A549 (cell line): Measurements from ENCODE around the gene DNAJB6. TPM values are rescaled to one million over a fixed set of nuclear protein-coding genes. Genes with fewer than 3 reads are reported as not detected.

Experiments
- ATAC-seq, 2 experiments: fragments of 200-7000 bp in 1 of 2; fragments of >200 bp in 1 of 2; cut with Nextera tagmentation in 1 of 2; cut with Tn5 transposase in 1 of 2; 3 replicates each; pipeline versions ENCODE4 v1.8.0 to v1.9.1; 2018 to 2020; ENCODE audit warnings: mild to moderate bottlenecking in 1 of 2, moderate library complexity in 1 of 2
- CTCF ChIA-PET: fragments of 300-600 bp; sonication (Branson Sonifier 250); formaldehyde crosslinking; extraction: SDS; loops from one replicate; lab custom pipeline; 2021; ENCODE audit warnings: antibody characterized with exemption, inconsistent platforms; lab: Yijun Ruan, JAX
- POLR2A ChIA-PET: fragments of 350-600 bp; formaldehyde crosslinking; extraction: SDS; loops from one replicate; lab custom pipeline; 2021; ENCODE audit warnings: antibody characterized with exemption, inconsistent platforms; lab: Yijun Ruan, JAX
- DNase-seq, 2 experiments: peaks; one replicate each; pipeline versions ENCODE4 v3.0.0 to v3.0.0-alpha.2; 2011 to 2016; ENCODE audit warnings: low read depth in 1 of 2, low spot score in 1 of 2
- FAIRE-seq: peaks from 2 replicates; lab custom pipeline; 2011; peaks lifted over from hg19 to GRCh38; lab: Jason Lieb, UNC
- H3K27ac ChIP-seq, 2 experiments: fragments of >200 bp; sonication (Bioruptor Twin); formaldehyde crosslinking; 3 replicates each; pipeline ENCODE4 v1.5.1; 2016 to 2017
- H3K4me1 ChIP-seq: fragments of >200 bp; sonication (Bioruptor Twin); formaldehyde crosslinking; 3 replicates; pipeline ENCODE4 v1.6.1; 2016
- H3K4me2 ChIP-seq: fragments of >200 bp; sonication (Bioruptor Twin); formaldehyde crosslinking; 3 replicates; pipeline ENCODE4 v1.6.1; 2016
- H3K4me3 ChIP-seq: fragments of >200 bp; sonication (Bioruptor Twin); formaldehyde crosslinking; 3 replicates; pipeline ENCODE4 v1.5.1; 2016
- H3K9me3 ChIP-seq: fragments of >200 bp; sonication (Bioruptor Twin); formaldehyde crosslinking; 3 replicates; pipeline ENCODE4 v1.6.1; 2016
- CEBPB ChIP-seq, 2 experiments: fragments of >200 bp in 1 of 2; sonication (Bioruptor Twin) in 1 of 2; formaldehyde crosslinking in 1 of 2; IDR thresholded peaks; 2 replicates each; pipeline ENCODE4 v1.6.1; 2012 to 2016
- CHD2 ChIP-seq: fragments of 150-350 bp; IDR thresholded peaks from 2 replicates; pipeline ENCODE4 v1.6.1; 2014; ENCODE audit warnings: low read length; ENCODE audit not compliant: partially characterized antibody
- CHD4 ChIP-seq: fragments of 200-600 bp; sonication (generic); IDR thresholded peaks from 2 replicates; pipeline ENCODE4 v1.6.1; 2016; ENCODE audit warnings: antibody characterized with exemption, mild to moderate bottlenecking, borderline replicate concordance
- EHF ChIP-seq: fragments of 250-450 bp; sonication (Bioruptor Pico); IDR thresholded peaks from 2 replicates; pipeline ENCODE4 v1.5.0; 2020; ENCODE audit warnings: mild to moderate bottlenecking
- ELK1 ChIP-seq: fragments of 150-350 bp; IDR thresholded peaks from 2 replicates; pipeline ENCODE4 v1.6.1; 2014; ENCODE audit warnings: low read depth, mild to moderate bottlenecking, low read length
- FOSB ChIP-seq: fragments of 250-450 bp; sonication (Bioruptor Pico); IDR thresholded peaks from 2 replicates; pipeline ENCODE4 v1.5.0; 2020; ENCODE audit warnings: mild to moderate bottlenecking, moderate library complexity
- FOXS1 ChIP-seq: fragments of 250-450 bp; sonication (Bioruptor Pico); IDR thresholded peaks from 2 replicates; pipeline ENCODE4 v1.5.0; 2020; ENCODE audit warnings: mild to moderate bottlenecking, moderate library complexity
- HES2 ChIP-seq: fragments of >200 bp; sonication (Bioruptor Twin); formaldehyde crosslinking; IDR thresholded peaks from 2 replicates; pipeline ENCODE4 v1.6.1; 2016
- HMGXB4 ChIP-seq: fragments of 250-450 bp; sonication (Bioruptor Pico); IDR thresholded peaks from 2 replicates; pipeline ENCODE4 v1.5.0; 2021; ENCODE audit warnings: mild to moderate bottlenecking, moderate library complexity, borderline replicate concordance
- HOXA7 ChIP-seq: fragments of 250-450 bp; sonication (Bioruptor Pico); IDR thresholded peaks from 2 replicates; pipeline ENCODE4 v1.5.0; 2020; ENCODE audit warnings: mild to moderate bottlenecking, moderate library complexity
- JUN ChIP-seq, 2 experiments: fragments of >200 bp; sonication (Bioruptor Twin); formaldehyde crosslinking; IDR thresholded peaks; 2 replicates in 1 of 2; 3 replicates in 1 of 2; pipeline ENCODE4 v1.6.1; 2016 to 2017
- KDM1A ChIP-seq: fragments of 200-600 bp; sonication (generic); IDR thresholded peaks from 2 replicates; pipeline ENCODE4 v1.6.1; 2016; ENCODE audit warnings: low read depth, mild to moderate bottlenecking
- MYC ChIP-seq: IDR thresholded peaks from 2 replicates; pipeline ENCODE4 v1.6.1; 2012; ENCODE audit warnings: mild to moderate bottlenecking, inconsistent platforms, low read length, improper control_type of control experiment, borderline replicate concordance
- PBX3 ChIP-seq: IDR thresholded peaks from 2 replicates; pipeline ENCODE4 v1.6.1; 2012
- PHF8 ChIP-seq: fragments of 200-600 bp; sonication (generic); IDR thresholded peaks from 2 replicates; pipeline ENCODE4 v1.6.1; 2016; ENCODE audit warnings: low read depth, mild to moderate bottlenecking, antibody characterized with exemption, moderate library complexity, borderline replicate concordance
- POLR2AphosphoS2 ChIP-seq: conservative IDR thresholded peaks from 2 replicates; pipeline ENCODE4 v1.6.1; 2012; ENCODE audit warnings: low read length, improper control_type of control experiment, inconsistent platforms
- RARB ChIP-seq: fragments of 250-450 bp; sonication (Bioruptor Pico); IDR thresholded peaks from 2 replicates; pipeline ENCODE4 v1.8.0; 2021; ENCODE audit warnings: mild to moderate bottlenecking, moderate library complexity
- RFX5 ChIP-seq: fragments of 450-650 bp; IDR thresholded peaks from 2 replicates; pipeline ENCODE4 v1.7.1; 2014; ENCODE audit warnings: antibody characterized with exemption, mild to moderate bottlenecking, moderate library complexity
- RNF2 ChIP-seq: fragments of 200-600 bp; sonication (generic); IDR thresholded peaks from 2 replicates; pipeline ENCODE4 v1.6.1; 2016; ENCODE audit warnings: low read depth, mild to moderate bottlenecking, antibody characterized with exemption, moderate library complexity, borderline replicate concordance
- TFCP2L1 ChIP-seq: fragments of 250-450 bp; sonication (Bioruptor Pico); IDR thresholded peaks from 2 replicates; pipeline ENCODE4 v1.5.0; 2021; ENCODE audit warnings: mild to moderate bottlenecking
- TP53 ChIP-seq: fragments of 250-450 bp; sonication (Bioruptor Pico); IDR thresholded peaks from 2 replicates; pipeline ENCODE4 v1.5.0; 2021; ENCODE audit warnings: mild to moderate bottlenecking, moderate library complexity
- ZNF302 ChIP-seq: fragments of 250-450 bp; sonication (Bioruptor Pico); IDR thresholded peaks from 2 replicates; pipeline ENCODE4 v1.9.0; 2021; ENCODE audit warnings: inconsistent platforms, mild to moderate bottlenecking, moderate library complexity
- WGBS: methylation state at CpG from one replicate; pipeline ENCODE4 v1.1.6; 2017; ENCODE audit errors: missing lambda C conversion rate; 5-methylcytosine and 5-hydroxymethylcytosine counted together
- polyA plus RNA-seq, 4 experiments: library from polyadenylated mRNA; depleted of rRNA in 3 of 4; stranded (reverse); fragments of >200 nt; fragmentation: RNase III in 1 of 4; extraction: RNeasy Plus Mini Kit Qiagen cat#74134 plus additional on column Dnase treatment in 1 of 4; gene quantifications; 2 replicates in 3 of 4; 3 replicates in 1 of 4; pipeline ENCODE4 v1.2.3, GENCODE V29; 2011 to 2017
- TF ChIP-seq, protein P1 (sequence below): fragments of 250-450 bp; sonication (Bioruptor Pico); IDR thresholded peaks from 2 replicates; pipeline ENCODE4 v1.5.0; 2020; ENCODE audit warnings: low read depth, mild to moderate bottlenecking, moderate library complexity
- TF ChIP-seq, protein P2 (sequence below): fragments of >200 bp; sonication (Bioruptor Twin); formaldehyde crosslinking; IDR thresholded peaks from 3 replicates; pipeline ENCODE4 v1.5.1; 2016
- TF ChIP-seq, protein P3 (sequence below): fragments of 450-650 bp; IDR thresholded peaks from 2 replicates; pipeline ENCODE4 v1.6.1; 2014; ENCODE audit warnings: antibody characterized with exemption

Gene DNAJB6
- polyA plus RNA-seq, 2 of the 4 experiments (the other 2 are of a cell fraction), result 117 to 136 TPM

GRCh38 chr7:157411580-157411979 is 74.8 kb downstream of the DNAJB6 start:
- no peaks in the 10 kb centered on the region for H3K9me3 ChIP-seq
- ATAC-seq, result no peak; a peak in 1 of 6 replicates
- H3K27ac ChIP-seq, result no peak overlapping the region
- H3K4me1 ChIP-seq, result no peaks in the 10 kb centered on the region
- TF ChIP-seq RFX5 (no peak), KDM1A (no peak), ZNF302 (CRISPR knock-in tag) (no peak), CHD2 (no peak), HOXA7 (CRISPR knock-in tag) (no peak), FOSB (no peak), TP53 (no peak), RARB (CRISPR knock-in tag) (no peak), TFCP2L1 (CRISPR knock-in tag) (no peak), HMGXB4 (no peak), POLR2AphosphoS2 (no peak)
- TF ChIP-seq, all 56 proteins: peak for 0
- ChIA-PET CTCF (no interaction called here), POLR2A (no interaction called here)
- H3K4me2 ChIP-seq, result no peak overlapping the region
- H3K4me3 ChIP-seq, result no peak overlapping the region
- 86% methylated on average over 19 of the region's 19 CpGs for WGBS
- no peak for FAIRE-seq
- DNase-seq, result no peak

GRCh38 chr7:157412021-157412443 is 75.2 kb downstream of the DNAJB6 start:
- no peaks in the 10 kb centered on the region for H3K4me1 ChIP-seq
- no peak for ATAC-seq
- no peak overlapping the region for H3K4me3 ChIP-seq
- no peaks in the 10 kb centered on the region for H3K9me3 ChIP-seq
- POLR2A ChIA-PET, result no interaction called here
- FAIRE-seq, result no peak
- TF ChIP-seq ELK1 (no peak), CHD4 (no peak), RNF2 (no peak), PBX3 (no peak), EHF (CRISPR knock-in tag) (no peak), FOSB (no peak), HES2 (no peak)
- WGBS, result 80% methylated on average over 11 of the region's 11 CpGs
- no peak for DNase-seq
- CTCF ChIA-PET, result interaction anchor here (0.9 to 1.3 kb wide), 2 partner anchors 14 to 21 kb away, joined by 4 to 5 read pairs; no protein-coding TSS in a partner anchor
- no peak overlapping the region for H3K4me2 ChIP-seq
- H3K27ac ChIP-seq, result no peak overlapping the region

GRCh38 chr7:157412491-157413180 is 75.8 kb downstream of the DNAJB6 start:
- POLR2A ChIA-PET, result no interaction called here
- WGBS, result 93% methylated on average over 25 of the region's 26 CpGs
- no peak overlapping the region for H3K27ac ChIP-seq
- TF ChIP-seq, protein P1, sequence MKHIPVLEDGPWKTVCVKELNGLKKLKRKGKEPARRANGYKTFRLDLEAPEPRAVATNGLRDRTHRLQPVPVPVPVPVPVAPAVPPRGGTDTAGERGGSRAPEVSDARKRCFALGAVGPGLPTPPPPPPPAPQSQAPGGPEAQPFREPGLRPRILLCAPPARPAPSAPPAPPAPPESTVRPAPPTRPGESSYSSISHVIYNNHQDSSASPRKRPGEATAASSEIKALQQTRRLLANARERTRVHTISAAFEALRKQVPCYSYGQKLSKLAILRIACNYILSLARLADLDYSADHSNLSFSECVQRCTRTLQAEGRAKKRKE, result no peak
- TF ChIP-seq FOXS1 (CRISPR knock-in tag) (no peak), CHD4 (no peak), MYC (no peak), JUN (IDR thresholded peaks at IDR 0.05) (no peak), RARB (CRISPR knock-in tag) (no peak), FOSB (no peak), CEBPB (IDR thresholded peaks at IDR 0.05) (no peak), PHF8 (no peak)
- TF ChIP-seq, protein P2, sequence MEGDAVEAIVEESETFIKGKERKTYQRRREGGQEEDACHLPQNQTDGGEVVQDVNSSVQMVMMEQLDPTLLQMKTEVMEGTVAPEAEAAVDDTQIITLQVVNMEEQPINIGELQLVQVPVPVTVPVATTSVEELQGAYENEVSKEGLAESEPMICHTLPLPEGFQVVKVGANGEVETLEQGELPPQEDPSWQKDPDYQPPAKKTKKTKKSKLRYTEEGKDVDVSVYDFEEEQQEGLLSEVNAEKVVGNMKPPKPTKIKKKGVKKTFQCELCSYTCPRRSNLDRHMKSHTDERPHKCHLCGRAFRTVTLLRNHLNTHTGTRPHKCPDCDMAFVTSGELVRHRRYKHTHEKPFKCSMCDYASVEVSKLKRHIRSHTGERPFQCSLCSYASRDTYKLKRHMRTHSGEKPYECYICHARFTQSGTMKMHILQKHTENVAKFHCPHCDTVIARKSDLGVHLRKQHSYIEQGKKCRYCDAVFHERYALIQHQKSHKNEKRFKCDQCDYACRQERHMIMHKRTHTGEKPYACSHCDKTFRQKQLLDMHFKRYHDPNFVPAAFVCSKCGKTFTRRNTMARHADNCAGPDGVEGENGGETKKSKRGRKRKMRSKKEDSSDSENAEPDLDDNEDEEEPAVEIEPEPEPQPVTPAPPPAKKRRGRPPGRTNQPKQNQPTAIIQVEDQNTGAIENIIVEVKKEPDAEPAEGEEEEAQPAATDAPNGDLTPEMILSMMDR, result no peak
- TF ChIP-seq, protein P3, sequence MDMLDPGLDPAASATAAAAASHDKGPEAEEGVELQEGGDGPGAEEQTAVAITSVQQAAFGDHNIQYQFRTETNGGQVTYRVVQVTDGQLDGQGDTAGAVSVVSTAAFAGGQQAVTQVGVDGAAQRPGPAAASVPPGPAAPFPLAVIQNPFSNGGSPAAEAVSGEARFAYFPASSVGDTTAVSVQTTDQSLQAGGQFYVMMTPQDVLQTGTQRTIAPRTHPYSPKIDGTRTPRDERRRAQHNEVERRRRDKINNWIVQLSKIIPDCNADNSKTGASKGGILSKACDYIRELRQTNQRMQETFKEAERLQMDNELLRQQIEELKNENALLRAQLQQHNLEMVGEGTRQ, result no peak

More at GRCh38 chr7:157412491-157413180, 75.8 kb downstream of the DNAJB6 start:
- ATAC-seq (no peak), FAIRE-seq (no peak), DNase-seq (no peak)
- no peak overlapping the region for H3K4me3 ChIP-seq
- CTCF ChIA-PET, result interaction anchor here (0.9 to 1.3 kb wide), 2 partner anchors 14 to 20 kb away, joined by 4 to 5 read pairs; no protein-coding TSS in a partner anchor
- no peaks in the 10 kb centered on the region for H3K9me3 ChIP-seq
- H3K4me1 ChIP-seq, result no peaks in the 10 kb centered on the region
- H3K4me2 ChIP-seq, result no peak overlapping the region
